Raji (cell line): ENCODE results near the gene ITK.

Experiments
- POLR2A ChIP-seq: IDR thresholded peaks from 2 replicates; pipeline ENCODE4 v1.6.1; 2011; ENCODE audit warnings: low read depth, low read length, control low read depth; ENCODE audit not compliant: insufficient read depth

ITK gene

GRCh38 chr5:157290156-157290980 lies 109.7 kb downstream of the ITK start:
- TF ChIP-seq POLR2A: no peak

DNA sequence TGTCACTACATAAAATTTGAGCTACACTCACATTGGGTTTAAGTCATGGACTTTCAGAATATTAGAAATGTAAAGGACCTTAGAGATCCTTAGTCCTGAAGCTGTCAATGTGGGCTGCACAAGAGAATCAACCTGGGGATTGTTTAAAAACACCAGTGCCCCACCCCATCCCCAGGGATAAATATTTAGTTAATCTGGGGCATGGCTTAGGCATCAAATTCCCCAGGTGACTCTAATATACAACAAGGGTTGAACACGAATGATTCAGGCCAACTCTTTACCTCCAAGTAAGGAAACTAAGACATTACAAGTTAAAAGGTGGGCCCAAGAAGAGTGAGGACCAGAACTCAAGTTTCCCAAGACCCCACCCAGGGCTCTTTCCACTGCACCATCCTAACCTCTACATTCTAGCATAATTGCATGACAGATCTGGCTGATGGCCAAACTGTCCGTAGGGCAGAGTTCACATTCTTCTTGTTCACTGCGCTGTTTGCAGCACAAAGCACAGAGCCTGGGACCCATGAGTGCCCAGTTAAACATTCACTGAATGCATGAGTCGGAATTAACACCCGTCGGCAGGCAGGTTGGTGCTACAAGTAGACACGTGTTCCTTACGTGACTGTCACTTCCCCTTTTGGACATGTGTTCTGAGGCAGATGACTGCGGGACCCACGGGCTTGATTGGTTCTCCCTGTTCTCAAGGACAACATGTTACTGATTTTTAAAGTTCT lies 110.5 kb downstream of the ITK start:
- TF ChIP-seq POLR2A: no peak

- no peak for TF ChIP-seq POLR2A
These were observed 112.0 kb downstream of the ITK start for GRCh38 chr5:157292599-157292998.

DNA sequence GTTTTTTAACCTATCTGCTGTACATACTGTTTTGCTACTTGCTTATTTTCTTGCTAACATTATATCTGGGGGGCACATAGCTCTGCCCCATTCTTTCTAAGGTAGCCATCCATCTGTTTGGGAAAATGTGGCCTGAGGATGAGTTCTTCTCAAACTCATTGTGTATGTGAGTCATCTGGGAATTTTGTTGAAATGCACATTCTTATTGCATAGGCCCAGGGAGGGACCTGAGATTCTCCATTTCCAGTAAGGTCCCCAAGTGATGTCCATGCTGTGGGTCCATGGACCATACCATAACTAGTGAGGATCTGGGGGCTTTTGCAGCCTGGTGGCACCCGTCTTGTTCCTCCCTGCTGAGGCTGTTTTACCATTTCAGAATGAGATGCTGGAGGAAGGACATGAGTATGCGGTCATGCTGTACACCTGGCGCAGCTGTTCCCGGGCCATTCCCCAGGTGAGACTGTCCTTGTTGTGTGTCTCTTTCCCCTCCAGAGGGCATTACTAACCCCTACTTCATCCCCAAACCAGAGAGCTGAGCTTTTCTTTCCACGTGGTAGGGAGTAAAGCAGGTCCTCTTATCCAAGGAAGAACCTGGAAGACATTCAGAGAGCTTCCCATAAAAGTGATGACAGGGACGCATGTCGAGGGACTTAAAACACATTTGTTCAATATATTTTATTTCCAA lies 113.9 kb downstream of the ITK start:
- TF ChIP-seq POLR2A: no peak

GRCh38 chr5:157295247-157295646 lies 114.6 kb downstream of the ITK start:
- no peak for TF ChIP-seq POLR2A

GRCh38 chr5:157300564-157300963 lies 119.9 kb downstream of the ITK start:
- no peak for TF ChIP-seq POLR2A

- no peak for TF ChIP-seq POLR2A
These were observed 120.4 kb downstream of the ITK start for GRCh38 chr5:157301066-157301465.

- TF ChIP-seq POLR2A: no peak
These were observed 122.4 kb downstream of the ITK start for GRCh38 chr5:157303023-157303422.

GRCh38 chr5:157303667-157304327 lies 123.2 kb downstream of the ITK start:
- no peak for TF ChIP-seq POLR2A
